22Rv1 (cell line): ENCODE data around the gene SYNDIG1.

ENCODE experiments used
- CTCF ChIP-seq: fragments of 450-650 bp; IDR thresholded peaks from 2 replicates; pipeline ENCODE4 v1.5.1; 2017; ENCODE audit warnings: mild to moderate bottlenecking
- ZFX ChIP-seq: fragments of 450-650 bp; IDR thresholded peaks from 2 replicates; pipeline ENCODE4 v1.6.1; 2017; ENCODE audit warnings: antibody characterized with exemption, borderline replicate concordance

- no peak for TF ChIP-seq CTCF
- no peak for TF ChIP-seq ZFX
Observed at GRCh38 chr20:24479595-24479994, 10.2 kb downstream of the SYNDIG1 start.
